ENCODE measurements around the gene TMPRSS4. TPM values are rescaled to one million over a fixed set of nuclear protein-coding genes. Genes with fewer than 3 reads are reported as not detected.

TMPRSS4 gene
- total RNA-seq, 2 donors from 2014 or later, result 309 to 344 TPM

GRCh38 chr11:118128310-118128709 lies 51.4 kb downstream of the TMPRSS4 start:
- no peak for TF ChIP-seq CTCF (IDR thresholded peaks at IDR 0.05)
- Histone ChIP-seq H3K27ac (no peak overlapping the region), H3K36me3 (no peaks in the 10 kb centered on the region), H3K4me1 (no peaks in the 10 kb centered on the region), H3K9ac (ENCODE audit: low read depth in 2 of 2, low read length in 2 of 2) (no peak overlapping the region), H3K9me3 (no peaks in the 10 kb centered on the region), H3K4me3 (no peak overlapping the region), H3K27me3 (no peaks in the 10 kb centered on the region)
- intact Hi-C loops (cut with DNase I), result no loop called here
- no peak for DNase-seq

DNA sequence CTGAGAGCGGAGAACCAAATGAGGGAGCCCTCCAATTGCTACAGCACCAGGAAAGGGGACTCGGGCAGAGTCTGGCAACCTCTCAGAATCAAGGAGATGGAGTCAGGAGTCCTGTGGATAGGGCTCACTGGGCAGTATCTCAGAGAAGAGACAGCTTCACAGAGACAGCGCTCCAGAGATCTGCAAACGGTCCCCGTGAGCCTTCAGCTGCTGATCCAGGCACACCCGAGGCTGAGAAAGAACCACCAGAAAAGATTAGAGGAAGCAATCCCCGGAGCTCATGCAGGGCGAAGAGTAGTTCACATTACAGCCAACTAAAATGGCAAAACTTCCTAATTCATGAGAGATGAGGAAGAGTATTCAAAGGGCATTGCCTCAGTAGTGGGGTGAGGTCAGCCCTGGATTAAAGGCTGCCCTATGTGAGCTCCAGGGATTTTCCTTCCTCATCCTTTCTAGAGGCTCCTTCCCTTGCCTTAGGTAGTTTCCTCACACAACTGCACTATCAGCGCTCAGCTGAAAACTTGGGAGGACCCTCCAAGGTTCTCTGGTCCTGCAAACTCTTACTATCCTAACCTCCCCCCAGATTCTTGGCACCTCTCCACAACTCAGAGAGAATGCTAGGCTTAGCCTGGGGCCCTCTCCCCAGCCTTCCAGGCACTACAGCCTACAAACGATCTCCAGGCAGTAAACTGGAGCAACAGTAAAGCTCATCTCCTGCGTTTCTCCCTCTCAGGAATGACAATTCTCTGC lies 52.0 kb downstream of the TMPRSS4 start:
- no peak overlapping the region for H3K9ac ChIP-seq (ENCODE audit: low read depth in 2 of 2, low read length in 2 of 2)

DNA sequence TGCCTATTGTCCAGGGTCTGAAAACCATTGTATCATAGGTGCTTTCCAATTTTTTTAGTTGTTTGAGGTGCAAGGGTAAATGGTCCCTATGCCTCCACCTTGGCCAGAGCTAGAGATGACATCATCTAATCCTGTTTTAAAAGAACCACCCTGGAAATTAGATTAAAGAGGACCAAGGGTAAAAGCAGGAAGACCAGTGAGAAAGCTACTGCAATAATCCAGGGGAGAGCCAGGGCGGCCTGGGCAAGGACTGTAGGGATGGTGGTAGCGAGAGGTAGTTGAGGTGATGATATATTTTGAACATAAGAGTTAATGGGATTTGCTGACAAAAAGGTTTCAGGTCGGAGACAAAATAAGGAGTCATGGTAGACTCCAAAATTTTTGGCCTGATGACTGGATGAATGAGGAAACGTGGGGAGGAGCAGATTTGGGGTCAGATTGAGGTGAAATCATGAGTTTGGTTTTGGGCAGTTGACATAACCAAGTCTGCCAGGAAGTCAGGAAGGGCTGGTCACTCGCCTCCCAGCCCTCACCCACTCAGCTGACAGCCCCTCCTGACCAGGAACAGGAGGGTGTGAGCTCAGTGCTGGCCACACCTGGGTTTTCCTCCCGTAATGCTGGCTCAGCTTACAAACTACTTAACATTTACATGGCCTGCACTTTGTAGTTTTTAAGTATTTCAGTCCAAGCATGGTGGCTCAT lies 52.7 kb downstream of the TMPRSS4 start:
- H3K9ac ChIP-seq (ENCODE audit: low read depth in 2 of 2, low read length in 2 of 2), result no peak overlapping the region
- H3K27me3 ChIP-seq, result no peaks in the 10 kb centered on the region
- H3K36me3 ChIP-seq, result no peaks in the 10 kb centered on the region
- H3K27ac ChIP-seq, result no peak overlapping the region
- no peaks in the 10 kb centered on the region for H3K4me1 ChIP-seq
- no peaks in the 10 kb centered on the region for H3K9me3 ChIP-seq
- H3K4me3 ChIP-seq, result no peak overlapping the region
- no peak for TF ChIP-seq CTCF (IDR thresholded peaks at IDR 0.05)
- DNase-seq, result no peak
- intact Hi-C loops (cut with DNase I), result no loop called here

More for the DNA sequence above, 52.0 kb downstream of the TMPRSS4 start:
- Histone ChIP-seq H3K4me3 (no peak overlapping the region), H3K27me3 (no peaks in the 10 kb centered on the region), H3K9me3 (no peaks in the 10 kb centered on the region), H3K36me3 (no peaks in the 10 kb centered on the region), H3K27ac (no peak overlapping the region), H3K4me1 (no peaks in the 10 kb centered on the region)
- no peak for DNase-seq
- intact Hi-C loops (cut with DNase I), result no loop called here
- TF ChIP-seq CTCF (IDR thresholded peaks at IDR 0.05), result no peak

- DNase-seq, result no peak
- no peaks in the 10 kb centered on the region for H3K27me3 ChIP-seq
- H3K36me3 ChIP-seq, result no peaks in the 10 kb centered on the region
- intact Hi-C loops (cut with DNase I), result no loop called here
- H3K4me1 ChIP-seq, result no peaks in the 10 kb centered on the region
- H3K27ac ChIP-seq, result no peak overlapping the region
- H3K4me3 ChIP-seq, result no peak overlapping the region
- no peak for TF ChIP-seq CTCF (IDR thresholded peaks at IDR 0.05)
- no peaks in the 10 kb centered on the region for H3K9me3 ChIP-seq
- H3K9ac ChIP-seq (ENCODE audit: low read depth in 2 of 2, low read length in 2 of 2), result no peak overlapping the region
These were observed 55.7 kb downstream of the TMPRSS4 start for GRCh38 chr11:118132385-118133151.

DNA sequence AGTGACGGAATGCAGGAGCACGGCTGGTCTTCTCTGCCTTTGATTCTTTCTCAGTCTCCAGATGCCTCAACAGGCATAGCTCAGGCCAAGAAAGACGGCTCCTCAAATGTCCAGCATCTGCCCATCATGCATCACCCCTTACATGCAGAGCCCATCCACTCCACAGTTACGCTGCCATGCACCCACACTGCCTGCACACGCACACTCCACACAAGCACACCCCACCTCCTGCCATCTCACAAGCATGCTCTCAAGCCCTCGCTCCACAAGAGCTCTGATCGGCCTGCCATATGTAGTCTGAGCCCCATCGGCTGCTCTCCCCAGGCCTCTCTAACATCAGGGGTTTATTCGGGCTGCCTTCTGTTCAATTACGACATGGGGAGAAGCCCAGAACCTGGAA lies 56.9 kb downstream of the TMPRSS4 start:
- H3K27ac ChIP-seq, result no peak overlapping the region
- H3K36me3 ChIP-seq, result no peaks in the 10 kb centered on the region
- no peaks in the 10 kb centered on the region for H3K4me1 ChIP-seq
- no peak overlapping the region for H3K9ac ChIP-seq (ENCODE audit: low read depth in 2 of 2, low read length in 2 of 2)
- no peak for TF ChIP-seq CTCF (IDR thresholded peaks at IDR 0.05)
- no peak overlapping the region for H3K4me3 ChIP-seq
- DNase-seq, result no peak
- intact Hi-C loops (cut with DNase I), result no loop called here
- H3K27me3 ChIP-seq, result no peaks in the 10 kb centered on the region
- no peaks in the 10 kb centered on the region for H3K9me3 ChIP-seq

All from colonic mucosa (tissue), 4 donors.